Raji (cell line): Measurements from ENCODE around the gene HLA-C.

Experiments
- POLR2A ChIP-seq: IDR thresholded peaks from 2 replicates; pipeline ENCODE4 v1.6.1; 2011; ENCODE audit warnings: low read depth, low read length, control low read depth; ENCODE audit not compliant: insufficient read depth

HLA-C gene

GRCh38 chr6:31285982-31286381 lies 14.1 kb upstream of the HLA-C start:
- TF ChIP-seq POLR2A, result no peak

GRCh38 chr6:31285486-31285885 lies 13.6 kb upstream of the HLA-C start:
- TF ChIP-seq POLR2A, result no peak

- TF ChIP-seq POLR2A, result no peak
These were observed 1.1 kb upstream of the HLA-C start for GRCh38 chr6:31272836-31273626.

- no peak for TF ChIP-seq POLR2A
These were observed 544 bp upstream of the HLA-C start for GRCh38 chr6:31272436-31272835.

- TF ChIP-seq POLR2A, result no peak
These were observed 878 bp downstream of the HLA-C start for GRCh38 chr6:31270788-31271640.

- no peak for TF ChIP-seq POLR2A
These were observed 3.1 kb downstream of the HLA-C start for GRCh38 chr6:31268836-31269235.

GRCh38 chr6:31268369-31268765 lies 3.5 kb downstream of the HLA-C start:
- no peak for TF ChIP-seq POLR2A

GRCh38 chr6:31267651-31268368 lies 4.1 kb downstream of the HLA-C start:
- TF ChIP-seq POLR2A, result no peak

GRCh38 chr6:31266567-31267360 lies 5.1 kb downstream of the HLA-C start:
- no peak for TF ChIP-seq POLR2A

- TF ChIP-seq POLR2A, result no peak
These were observed 6.0 kb downstream of the HLA-C start for GRCh38 chr6:31265926-31266325.

- no peak for TF ChIP-seq POLR2A
These were observed 19.3 kb downstream of the HLA-C start for GRCh38 chr6:31252625-31253024.

- no peak for TF ChIP-seq POLR2A
These were observed 20.6 kb downstream of the HLA-C start for GRCh38 chr6:31251261-31251660.

GRCh38 chr6:31249184-31249583 lies 22.7 kb downstream of the HLA-C start:
- no peak for TF ChIP-seq POLR2A

- no peak for TF ChIP-seq POLR2A
These were observed 24.1 kb downstream of the HLA-C start for GRCh38 chr6:31247813-31248212.

- no peak for TF ChIP-seq POLR2A
These were observed 25.8 kb downstream of the HLA-C start for GRCh38 chr6:31246051-31246521.
